Body of pancreas (tissue), 4 donors: Measurements from ENCODE around the gene SERTM2.

Source experiments
- CTCF ChIP-seq, 7 experiments: fragments of 450-650 bp in 4 of 7; fragments of 200-600 bp in 3 of 7; sonication (generic) in 3 of 7; IDR thresholded peaks; one replicate each; pipeline ENCODE4 v1.5.1; 2016 to 2019; ENCODE audit warnings: antibody characterized with exemption in 7 of 7
- POLR2A ChIP-seq, 3 donors: fragments of 450-650 bp; IDR thresholded peaks; one replicate each; pipeline ENCODE4 v1.6.1; 2016; ENCODE audit warnings: antibody characterized with exemption in 3 of 3, mild to moderate bottlenecking in 2 of 3

- TF ChIP-seq CTCF (IDR thresholded peaks at IDR 0.05) (no peak), POLR2A (IDR thresholded peaks at IDR 0.05) (no peak)
Observed at GRCh38 chrX:111467896-111468295, 43.5 kb upstream of the SERTM2 start.
